Trophoblast cell (in vitro differentiated cells and primary cell): ENCODE data around the gene ROCK2.

Experiments
- DNase-seq, 2 donors: peaks; one replicate each; pipeline ENCODE4 v3.0.0-alpha.2; 2016
- H2AFZ ChIP-seq: 2 replicates; pipeline ENCODE4 v1.6.1; 2013; ENCODE audit warnings: low read length, moderate library complexity, mild to moderate bottlenecking; ENCODE audit not compliant: insufficient read depth, poor library complexity
- H2AK5ac ChIP-seq: 2 replicates; pipeline ENCODE4 v1.6.1; 2013; ENCODE audit warnings: mild to moderate bottlenecking, low read length
- H2BK120ac ChIP-seq: 2 replicates; pipeline ENCODE4 v1.6.1; 2013; ENCODE audit warnings: low read length, mild to moderate bottlenecking, moderate library complexity; ENCODE audit not compliant: insufficient read depth, poor library complexity
- H2BK12ac ChIP-seq: 2 replicates; pipeline ENCODE4 v1.6.1; 2013; ENCODE audit warnings: mild to moderate bottlenecking, low read length, moderate library complexity
- H2BK5ac ChIP-seq: 2 replicates; pipeline ENCODE4 v1.6.1; 2013; ENCODE audit warnings: low read length, low read depth, moderate library complexity, mild to moderate bottlenecking; ENCODE audit not compliant: poor library complexity
- H3K14ac ChIP-seq: 2 replicates; pipeline ENCODE4 v1.6.1; 2013; ENCODE audit warnings: mild to moderate bottlenecking, low read length
- H3K18ac ChIP-seq: 2 replicates; pipeline ENCODE4 v1.6.1; 2013; ENCODE audit warnings: mild to moderate bottlenecking, low read length
- H3K23ac ChIP-seq: 2 replicates; pipeline ENCODE4 v1.6.1; 2013; ENCODE audit warnings: low read length
- H3K27ac ChIP-seq: 2 replicates; pipeline ENCODE4 v1.5.1; 2013; ENCODE audit warnings: low read depth, mild to moderate bottlenecking, inconsistent platforms, low read length, moderate library complexity
- H3K27me3 ChIP-seq: 2 replicates; pipeline ENCODE4 v1.6.1; 2013; ENCODE audit warnings: inconsistent platforms, mild to moderate bottlenecking, low read length, moderate library complexity; ENCODE audit not compliant: insufficient read depth
- H3K36me3 ChIP-seq, 2 experiments: 1 replicate in 1 of 2; 2 replicates in 1 of 2; pipeline ENCODE4 v1.6.1; 2013; ENCODE audit warnings: low read length in 2 of 2, mild to moderate bottlenecking in 2 of 2, moderate library complexity in 1 of 2; ENCODE audit not compliant: insufficient read depth in 2 of 2, control insufficient read depth in 1 of 2
- H3K4ac ChIP-seq: 2 replicates; pipeline ENCODE4 v1.6.1; 2013; ENCODE audit warnings: low read depth, mild to moderate bottlenecking, low read length, moderate library complexity
- H3K4me1 ChIP-seq, 2 experiments: 1 replicate in 1 of 2; 2 replicates in 1 of 2; pipeline ENCODE4 v1.6.1; 2013; ENCODE audit warnings: low read length in 2 of 2, mild to moderate bottlenecking in 2 of 2, moderate library complexity in 1 of 2; ENCODE audit not compliant: insufficient read depth in 2 of 2, control insufficient read depth in 1 of 2
- H3K4me2 ChIP-seq: 2 replicates; pipeline ENCODE4 v1.6.1; 2013; ENCODE audit warnings: inconsistent platforms, mild to moderate bottlenecking, low read length, moderate library complexity
- H3K4me3 ChIP-seq: 2 replicates; pipeline ENCODE4 v1.5.1; 2013; ENCODE audit warnings: mild to moderate bottlenecking, low read depth, low read length, inconsistent platforms
- H3K79me1 ChIP-seq: one replicate; pipeline ENCODE4 v1.6.1; 2013; ENCODE audit warnings: low read length
- H3K79me2 ChIP-seq: 2 replicates; pipeline ENCODE4 v1.6.1; 2013; ENCODE audit warnings: low read length, mild to moderate bottlenecking; ENCODE audit not compliant: control insufficient read depth, insufficient read depth, poor library complexity
- H3K9ac ChIP-seq: 2 replicates; pipeline ENCODE4 v1.6.1; 2013; ENCODE audit warnings: mild to moderate bottlenecking, low read length
- H3K9me3 ChIP-seq: 2 replicates; pipeline ENCODE4 v1.6.1; 2013; ENCODE audit warnings: low read depth, mild to moderate bottlenecking, control low read depth, inconsistent platforms, low read length; ENCODE audit not compliant: insufficient read depth
- H4K12ac ChIP-seq: 2 replicates; pipeline ENCODE4 v1.6.1; 2013; ENCODE audit warnings: low read depth, mild to moderate bottlenecking, low read length, moderate library complexity
- H4K8ac ChIP-seq: 2 replicates; pipeline ENCODE4 v1.6.1; 2013; ENCODE audit warnings: low read depth, mild to moderate bottlenecking, low read length, moderate library complexity
- H4K91ac ChIP-seq: one replicate; pipeline ENCODE4 v1.6.1; 2013; ENCODE audit warnings: low read depth, mild to moderate bottlenecking, low read length, moderate library complexity
- WGBS: extraction: QIAGEN DNeasy Blood & Tissue Kit; methylation state at CpG from one replicate; pipeline ENCODE4 v1.1.7; 2013; ENCODE audit warnings: missing lambda C conversion rate; ENCODE audit not compliant: insufficient read length, insufficient coverage; ENCODE audit errors: extremely low coverage; 5-methylcytosine and 5-hydroxymethylcytosine counted together

The ROCK2 gene

DNA sequence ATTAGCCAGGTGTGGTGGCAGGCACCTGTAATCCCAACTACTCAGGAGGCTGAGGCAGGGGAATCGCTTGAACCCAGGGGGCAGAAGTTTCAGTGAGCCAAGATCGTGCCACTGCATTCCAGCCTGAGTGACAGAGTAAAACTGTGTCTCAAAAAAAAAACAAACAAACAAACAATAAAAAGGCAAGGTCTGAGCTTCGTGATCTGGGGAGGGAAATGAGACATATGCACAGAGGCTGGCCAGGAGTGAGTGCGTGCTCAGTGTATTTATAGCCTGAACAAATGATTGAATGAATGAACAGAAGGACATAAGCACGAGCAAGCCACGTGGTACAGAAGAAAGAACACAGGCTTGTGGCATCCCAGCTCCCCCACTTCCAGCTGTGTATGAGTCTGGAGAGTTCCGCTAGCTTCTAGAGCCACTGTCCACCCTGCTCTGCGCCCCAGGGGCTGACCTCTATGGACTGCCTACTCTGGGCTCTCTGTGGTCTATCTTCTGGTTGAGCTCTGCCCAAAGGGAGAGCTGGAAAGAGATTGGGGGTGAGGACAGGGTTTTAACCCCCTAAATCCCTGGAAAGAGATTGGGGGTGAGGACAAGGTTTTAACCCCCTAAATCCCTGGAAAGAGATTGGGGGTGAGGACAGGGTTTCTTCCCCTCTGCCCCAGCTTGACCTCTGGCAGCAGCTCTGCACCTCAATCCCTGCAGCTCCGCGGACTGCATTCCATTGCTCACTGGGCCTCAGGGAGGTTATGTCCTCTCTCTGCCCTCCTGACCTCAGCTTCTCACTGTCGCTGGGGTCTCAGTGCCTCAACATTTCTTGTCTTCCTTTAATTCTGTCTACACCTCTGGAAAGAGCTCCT, 11.0 kb upstream of the ROCK2 start:
- Histone ChIP-seq H2AFZ (no peak overlapping the region), H3K36me3 (no peaks in the 10 kb centered on the region), H3K9ac (no peak overlapping the region), H3K79me2 (no peaks in the 10 kb centered on the region), H3K14ac (no peak overlapping the region), H3K4ac (no peak overlapping the region), H2BK120ac (no peak overlapping the region), H4K12ac (no peak overlapping the region), H4K91ac (no peak overlapping the region), H2AK5ac (no peak overlapping the region), H2BK5ac (no peak overlapping the region), H2BK12ac (no peak overlapping the region), H4K8ac (no peak overlapping the region), H3K23ac (no peak overlapping the region), H3K18ac (no peak overlapping the region), H3K27ac (no peak overlapping the region), H3K9me3 (no peaks in the 10 kb centered on the region), H3K79me1 (peaks cover 3% of the 10 kb centered on the region), H3K4me1 (peaks cover 6 to 19% of the 10 kb centered on the region in 2 experiments), H3K4me2 (no peak overlapping the region), H3K4me3 (no peak overlapping the region), H3K27me3 (no peaks in the 10 kb centered on the region)
- no peak for DNase-seq
- no CpG with 5 or more reads among the region's 11 CpGs for WGBS

- Histone ChIP-seq H3K14ac (no peak overlapping the region), H3K4me2 (no peak overlapping the region), H3K9ac (no peak overlapping the region), H2BK120ac (no peak overlapping the region), H2BK12ac (no peak overlapping the region), H3K27ac (no peak overlapping the region), H4K12ac (no peak overlapping the region), H2AK5ac (no peak overlapping the region), H4K8ac (no peak overlapping the region), H3K4me3 (no peak overlapping the region), H2AFZ (no peak overlapping the region), H3K79me1 (peaks cover 3% of the 10 kb centered on the region), H3K18ac (no peak overlapping the region), H3K27me3 (no peaks in the 10 kb centered on the region), H3K9me3 (no peaks in the 10 kb centered on the region), H3K4ac (no peak overlapping the region), H2BK5ac (no peak overlapping the region), H3K36me3 (no peaks in the 10 kb centered on the region), H3K79me2 (no peaks in the 10 kb centered on the region), H4K91ac (no peak overlapping the region), H3K23ac (no peak overlapping the region), H3K4me1 (peaks cover 6 to 19% of the 10 kb centered on the region in 2 experiments)
- no CpG with 5 or more reads among the region's 14 CpGs for WGBS
- DNase-seq, result no peak
These were observed 10.1 kb upstream of the ROCK2 start for GRCh38 chr2:11354363-11355154.

- DNase-seq, result peak in 1 of 2 donors; percentile 13
These were observed 8.5 kb upstream of the ROCK2 start for GRCh38 chr2:11352781-11353537.

GRCh38 chr2:11348209-11348749, 3.8 kb upstream of the ROCK2 start:
- Histone ChIP-seq H3K79me2 (peaks cover 16% of the 10 kb centered on the region), H3K4me3 (no peak overlapping the region), H4K8ac (no peak overlapping the region), H3K14ac (no peak overlapping the region), H3K4ac (no peak overlapping the region), H3K27ac (no peak overlapping the region), H2AFZ (peak overlapping the region; percentile 35), H3K36me3 (no peaks in the 10 kb centered on the region), H4K91ac (no peak overlapping the region), H2AK5ac (no peak overlapping the region), H3K23ac (no peak overlapping the region), H3K27me3 (no peaks in the 10 kb centered on the region), H2BK120ac (no peak overlapping the region), H3K9ac (no peak overlapping the region), H2BK12ac (peak overlapping the region; percentile 11), H2BK5ac (no peak overlapping the region), H3K18ac (no peak overlapping the region), H4K12ac (no peak overlapping the region), H3K4me2 (no peak overlapping the region), H3K4me1 (peaks cover 0 to 3% of the 10 kb centered on the region in 2 experiments), H3K9me3 (no peaks in the 10 kb centered on the region), H3K79me1 (peaks cover 19% of the 10 kb centered on the region)
- WGBS, result no CpG with 5 or more reads among the region's 5 CpGs
- peak in 1 of 2 donors; percentile 8 for DNase-seq

More at GRCh38 chr2:11352781-11353537, 8.5 kb upstream of the ROCK2 start:
- no peak overlapping the region for H2BK120ac ChIP-seq
- no peaks in the 10 kb centered on the region for H3K27me3 ChIP-seq
- H3K79me1 ChIP-seq, result peaks cover 3% of the 10 kb centered on the region
- H3K79me2 ChIP-seq, result no peaks in the 10 kb centered on the region
- H2BK5ac ChIP-seq, result no peak overlapping the region
- H3K4ac ChIP-seq, result no peak overlapping the region
- no peak overlapping the region for H3K9ac ChIP-seq
- H4K91ac ChIP-seq, result no peak overlapping the region
- H4K12ac ChIP-seq, result no peak overlapping the region
- H3K18ac ChIP-seq, result no peak overlapping the region
- no peak overlapping the region for H3K4me3 ChIP-seq
- H2AFZ ChIP-seq, result no peak overlapping the region
- no peak overlapping the region for H4K8ac ChIP-seq
- H3K36me3 ChIP-seq, result no peaks in the 10 kb centered on the region
- H2AK5ac ChIP-seq, result no peak overlapping the region
- no peak overlapping the region for H3K27ac ChIP-seq
- H2BK12ac ChIP-seq, result no peak overlapping the region
- no CpG with 5 or more reads among the region's 10 CpGs for WGBS
- no peaks in the 10 kb centered on the region for H3K9me3 ChIP-seq
- peaks cover 6 to 19% of the 10 kb centered on the region in 2 experiments for H3K4me1 ChIP-seq
- no peak overlapping the region for H3K14ac ChIP-seq
- no peak overlapping the region for H3K4me2 ChIP-seq
- no peak overlapping the region for H3K23ac ChIP-seq
